Measurements from ENCODE around the gene TBC1D25.
A peak's percentile ranks its signal among the peaks of the same experiment; 100 is the strongest.

Gene TBC1D25

DNA sequence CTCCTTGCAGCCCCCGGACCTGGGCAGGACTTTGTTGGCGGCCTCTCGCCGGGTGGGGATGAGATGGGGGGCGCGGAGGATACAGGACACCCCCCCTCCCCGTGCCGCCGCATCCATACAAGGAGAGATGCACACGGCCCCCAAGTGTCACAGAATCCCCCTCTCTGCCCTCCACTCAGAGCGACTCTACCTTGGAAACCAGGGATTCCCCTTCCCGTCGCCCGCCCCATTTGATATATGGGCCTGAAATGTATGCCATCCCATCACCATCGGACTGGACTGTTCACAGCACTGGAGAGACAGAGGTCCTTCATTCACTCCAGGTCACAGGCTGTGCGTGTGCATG, 30.3 kb upstream of the TBC1D25 start (continued):
- TF ChIP-seq, protein P1, sequence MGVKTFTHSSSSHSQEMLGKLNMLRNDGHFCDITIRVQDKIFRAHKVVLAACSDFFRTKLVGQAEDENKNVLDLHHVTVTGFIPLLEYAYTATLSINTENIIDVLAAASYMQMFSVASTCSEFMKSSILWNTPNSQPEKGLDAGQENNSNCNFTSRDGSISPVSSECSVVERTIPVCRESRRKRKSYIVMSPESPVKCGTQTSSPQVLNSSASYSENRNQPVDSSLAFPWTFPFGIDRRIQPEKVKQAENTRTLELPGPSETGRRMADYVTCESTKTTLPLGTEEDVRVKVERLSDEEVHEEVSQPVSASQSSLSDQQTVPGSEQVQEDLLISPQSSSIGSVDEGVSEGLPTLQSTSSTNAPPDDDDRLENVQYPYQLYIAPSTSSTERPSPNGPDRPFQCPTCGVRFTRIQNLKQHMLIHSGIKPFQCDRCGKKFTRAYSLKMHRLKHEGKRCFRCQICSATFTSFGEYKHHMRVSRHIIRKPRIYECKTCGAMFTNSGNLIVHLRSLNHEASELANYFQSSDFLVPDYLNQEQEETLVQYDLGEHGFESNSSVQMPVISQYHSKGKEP (tag by site-specific recombination; IDR thresholded peaks at IDR 0.05): no peak
- TF ChIP-seq YY2 (tag by site-specific recombination; IDR thresholded peaks at IDR 0.05): no peak
- TF ChIP-seq ZBTB20 (tag by site-specific recombination; IDR thresholded peaks at IDR 0.05): no peak
- TF ChIP-seq, protein P2, sequence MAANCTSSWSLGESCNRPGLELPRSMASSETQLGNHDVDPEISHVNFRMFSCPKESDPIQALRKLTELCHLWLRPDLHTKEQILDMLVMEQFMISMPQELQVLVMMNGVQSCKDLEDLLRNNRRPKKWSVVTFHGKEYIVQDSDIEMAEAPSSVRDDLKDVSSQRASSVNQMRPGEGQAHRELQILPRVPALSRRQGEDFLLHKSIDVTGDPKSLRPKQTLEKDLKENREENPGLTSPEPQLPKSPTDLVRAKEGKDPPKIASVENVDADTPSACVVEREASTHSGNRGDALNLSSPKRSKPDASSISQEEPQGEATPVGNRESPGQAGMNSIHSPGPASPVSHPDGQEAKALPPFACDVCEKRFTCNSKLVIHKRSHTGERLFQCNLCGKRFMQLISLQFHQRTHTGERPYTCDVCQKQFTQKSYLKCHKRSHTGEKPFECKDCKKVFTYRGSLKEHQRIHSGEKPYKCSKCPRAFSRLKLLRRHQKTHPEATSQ (tag by site-specific recombination; IDR thresholded peaks at IDR 0.05): no peak
- no peak for TF ChIP-seq ZNF621 (tag by site-specific recombination; IDR thresholded peaks at IDR 0.05)
- TF ChIP-seq IKZF3 (tag by site-specific recombination; IDR thresholded peaks at IDR 0.05): no peak
- TF ChIP-seq ZFP41 (tag by site-specific recombination; IDR thresholded peaks at IDR 0.05; ENCODE audit: borderline replicate concordance): no peak
- no peak for TF ChIP-seq ZNF211 (tag by site-specific recombination; IDR thresholded peaks at IDR 0.05; ENCODE audit: low read depth)

DNA sequence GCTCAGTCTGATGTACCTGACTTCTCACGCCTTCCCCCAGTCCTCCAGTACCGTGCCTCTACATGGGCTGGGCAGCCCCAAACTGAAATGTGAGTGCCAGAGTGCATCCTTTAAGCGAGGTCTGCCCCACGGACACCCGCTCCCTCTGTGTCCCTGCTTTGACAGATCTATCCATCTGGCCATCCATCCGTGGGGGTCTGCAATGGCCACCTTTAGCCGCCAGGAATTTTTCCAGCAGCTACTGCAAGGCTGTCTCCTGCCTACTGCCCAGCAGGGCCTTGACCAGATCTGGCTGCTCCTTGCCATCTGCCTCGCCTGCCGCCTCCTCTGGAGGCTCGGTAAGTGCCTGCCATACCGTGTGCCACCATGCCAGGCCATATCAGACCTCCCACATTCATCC, 29.9 kb upstream of the TBC1D25 start:
- ChIA-PET CTCF (no interaction called here), POLR2A (no interaction called here)
- no peaks in the 10 kb centered on the region for H3K9me3 ChIP-seq (ENCODE audit: control insufficient read depth, insufficient read depth, low read depth, low read length)
- H3K4me1 ChIP-seq (ENCODE audit: control insufficient read depth, insufficient read depth, low read length): no peaks in the 10 kb centered on the region
- H3K4me3 ChIP-seq (ENCODE audit: low read depth, low read length): peak overlapping the region; percentile 65
- no peak overlapping the region for H3K27ac ChIP-seq (ENCODE audit: extremely low read depth, low read depth, low read length)
- peaks cover 0 to 15% of the 10 kb centered on the region in 2 experiments; a peak in 2 of 3 replicates for H3K36me3 ChIP-seq (ENCODE audit: control insufficient read depth in 2 of 2, insufficient read depth in 1 of 2, low read length in 2 of 2)
- TF ChIP-seq ZNF155 (tag by site-specific recombination; IDR thresholded peaks at IDR 0.05) (no peak), ZNF837 (tag by site-specific recombination; IDR thresholded peaks at IDR 0.05) (no peak), ZSCAN4 (tag by site-specific recombination; IDR thresholded peaks at IDR 0.05) (no peak), ZNF133 (tag by site-specific recombination; IDR thresholded peaks at IDR 0.05) (no peak), ZNF560 (tag by site-specific recombination; IDR thresholded peaks at IDR 0.05; ENCODE audit: borderline replicate concordance) (no peak), ZNF16 (tag by site-specific recombination; IDR thresholded peaks at IDR 0.05; ENCODE audit: low read depth) (no peak), ZBTB1 (tag by site-specific recombination; IDR thresholded peaks at IDR 0.05) (no peak), ELK4 (IDR thresholded peaks at IDR 0.05; ENCODE audit: borderline replicate concordance, low read depth, low read length) (no peak), TRIM28 (IDR thresholded peaks at IDR 0.05; ENCODE audit: borderline replicate concordance, low read length) (no peak), ZNF530 (tag by site-specific recombination; IDR thresholded peaks at IDR 0.05; ENCODE audit: low read depth) (no peak), ZNF302 (tag by site-specific recombination; IDR thresholded peaks at IDR 0.05; ENCODE audit: low read depth) (no peak), ZNF571 (tag by site-specific recombination; IDR thresholded peaks at IDR 0.05) (no peak), ZNF473 (tag by site-specific recombination; IDR thresholded peaks at IDR 0.05) (no peak), ZFHX2 (tag by site-specific recombination; conservative IDR thresholded peaks at IDR 0.05) (no peak)
- TF ChIP-seq, protein P3, sequence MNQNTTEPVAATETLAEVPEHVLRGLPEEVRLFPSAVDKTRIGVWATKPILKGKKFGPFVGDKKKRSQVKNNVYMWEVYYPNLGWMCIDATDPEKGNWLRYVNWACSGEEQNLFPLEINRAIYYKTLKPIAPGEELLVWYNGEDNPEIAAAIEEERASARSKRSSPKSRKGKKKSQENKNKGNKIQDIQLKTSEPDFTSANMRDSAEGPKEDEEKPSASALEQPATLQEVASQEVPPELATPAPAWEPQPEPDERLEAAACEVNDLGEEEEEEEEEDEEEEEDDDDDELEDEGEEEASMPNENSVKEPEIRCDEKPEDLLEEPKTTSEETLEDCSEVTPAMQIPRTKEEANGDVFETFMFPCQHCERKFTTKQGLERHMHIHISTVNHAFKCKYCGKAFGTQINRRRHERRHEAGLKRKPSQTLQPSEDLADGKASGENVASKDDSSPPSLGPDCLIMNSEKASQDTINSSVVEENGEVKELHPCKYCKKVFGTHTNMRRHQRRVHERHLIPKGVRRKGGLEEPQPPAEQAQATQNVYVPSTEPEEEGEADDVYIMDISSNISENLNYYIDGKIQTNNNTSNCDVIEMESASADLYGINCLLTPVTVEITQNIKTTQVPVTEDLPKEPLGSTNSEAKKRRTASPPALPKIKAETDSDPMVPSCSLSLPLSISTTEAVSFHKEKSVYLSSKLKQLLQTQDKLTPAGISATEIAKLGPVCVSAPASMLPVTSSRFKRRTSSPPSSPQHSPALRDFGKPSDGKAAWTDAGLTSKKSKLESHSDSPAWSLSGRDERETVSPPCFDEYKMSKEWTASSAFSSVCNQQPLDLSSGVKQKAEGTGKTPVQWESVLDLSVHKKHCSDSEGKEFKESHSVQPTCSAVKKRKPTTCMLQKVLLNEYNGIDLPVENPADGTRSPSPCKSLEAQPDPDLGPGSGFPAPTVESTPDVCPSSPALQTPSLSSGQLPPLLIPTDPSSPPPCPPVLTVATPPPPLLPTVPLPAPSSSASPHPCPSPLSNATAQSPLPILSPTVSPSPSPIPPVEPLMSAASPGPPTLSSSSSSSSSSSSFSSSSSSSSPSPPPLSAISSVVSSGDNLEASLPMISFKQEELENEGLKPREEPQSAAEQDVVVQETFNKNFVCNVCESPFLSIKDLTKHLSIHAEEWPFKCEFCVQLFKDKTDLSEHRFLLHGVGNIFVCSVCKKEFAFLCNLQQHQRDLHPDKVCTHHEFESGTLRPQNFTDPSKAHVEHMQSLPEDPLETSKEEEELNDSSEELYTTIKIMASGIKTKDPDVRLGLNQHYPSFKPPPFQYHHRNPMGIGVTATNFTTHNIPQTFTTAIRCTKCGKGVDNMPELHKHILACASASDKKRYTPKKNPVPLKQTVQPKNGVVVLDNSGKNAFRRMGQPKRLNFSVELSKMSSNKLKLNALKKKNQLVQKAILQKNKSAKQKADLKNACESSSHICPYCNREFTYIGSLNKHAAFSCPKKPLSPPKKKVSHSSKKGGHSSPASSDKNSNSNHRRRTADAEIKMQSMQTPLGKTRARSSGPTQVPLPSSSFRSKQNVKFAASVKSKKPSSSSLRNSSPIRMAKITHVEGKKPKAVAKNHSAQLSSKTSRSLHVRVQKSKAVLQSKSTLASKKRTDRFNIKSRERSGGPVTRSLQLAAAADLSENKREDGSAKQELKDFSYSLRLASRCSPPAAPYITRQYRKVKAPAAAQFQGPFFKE (tag by site-specific recombination; IDR thresholded peaks at IDR 0.05; ENCODE audit: borderline replicate concordance): no peak
- TF ChIP-seq, protein P4, sequence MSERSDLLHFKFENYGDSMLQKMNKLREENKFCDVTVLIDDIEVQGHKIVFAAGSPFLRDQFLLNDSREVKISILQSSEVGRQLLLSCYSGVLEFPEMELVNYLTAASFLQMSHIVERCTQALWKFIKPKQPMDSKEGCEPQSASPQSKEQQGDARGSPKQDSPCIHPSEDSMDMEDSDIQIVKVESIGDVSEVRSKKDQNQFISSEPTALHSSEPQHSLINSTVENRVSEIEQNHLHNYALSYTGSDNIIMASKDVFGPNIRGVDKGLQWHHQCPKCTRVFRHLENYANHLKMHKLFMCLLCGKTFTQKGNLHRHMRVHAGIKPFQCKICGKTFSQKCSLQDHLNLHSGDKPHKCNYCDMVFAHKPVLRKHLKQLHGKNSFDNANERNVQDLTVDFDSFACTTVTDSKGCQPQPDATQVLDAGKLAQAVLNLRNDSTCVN (tag by site-specific recombination; optimal IDR thresholded peaks at IDR 0.05): no peak
- TF ChIP-seq, protein P5, sequence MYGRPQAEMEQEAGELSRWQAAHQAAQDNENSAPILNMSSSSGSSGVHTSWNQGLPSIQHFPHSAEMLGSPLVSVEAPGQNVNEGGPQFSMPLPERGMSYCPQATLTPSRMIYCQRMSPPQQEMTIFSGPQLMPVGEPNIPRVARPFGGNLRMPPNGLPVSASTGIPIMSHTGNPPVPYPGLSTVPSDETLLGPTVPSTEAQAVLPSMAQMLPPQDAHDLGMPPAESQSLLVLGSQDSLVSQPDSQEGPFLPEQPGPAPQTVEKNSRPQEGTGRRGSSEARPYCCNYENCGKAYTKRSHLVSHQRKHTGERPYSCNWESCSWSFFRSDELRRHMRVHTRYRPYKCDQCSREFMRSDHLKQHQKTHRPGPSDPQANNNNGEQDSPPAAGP (tag by site-specific recombination; IDR thresholded peaks at IDR 0.05): no peak
